HEK293 (cell line): Measurements from ENCODE around the gene POLA2.

Experiments
- CTCF ChIA-PET: fragments of 350-600 bp; formaldehyde crosslinking; extraction: SDS; loops from one replicate; lab custom pipeline; 2021; ENCODE audit warnings: antibody characterized with exemption; lab: Yijun Ruan, JAX
- POLR2A ChIA-PET: fragments of 300-600 bp; formaldehyde crosslinking; extraction: SDS; loops from one replicate; lab custom pipeline; 2020; ENCODE audit warnings: antibody characterized with exemption, inconsistent platforms; lab: Yijun Ruan, JAX
- H3K27ac ChIP-seq: fragments of 200-500 bp; sonication (Bioruptor generic); 2 replicates; pipeline ENCODE4 v1.5.1; 2014; ENCODE audit warnings: low read depth, low read length, control low read depth, inconsistent platforms; ENCODE audit errors: extremely low read depth
- H3K36me3 ChIP-seq, 2 experiments: fragments of 200-500 bp in 1 of 2; sonication (Bioruptor generic) in 1 of 2; 1 replicate in 1 of 2; 2 replicates in 1 of 2; pipeline ENCODE4 v1.5.1; 2014 to 2017; ENCODE audit warnings: inconsistent platforms in 2 of 2, low read length in 2 of 2; ENCODE audit not compliant: control insufficient read depth in 2 of 2, insufficient read depth in 1 of 2
- H3K4me1 ChIP-seq: fragments of 200-500 bp; sonication (Bioruptor generic); 2 replicates; pipeline ENCODE4 v1.5.1; 2014; ENCODE audit warnings: mild to moderate bottlenecking, low read length, inconsistent platforms; ENCODE audit not compliant: control insufficient read depth, insufficient read depth
- H3K4me3 ChIP-seq: 2 replicates; pipeline ENCODE4 v1.5.1; 2011; ENCODE audit warnings: low read depth, mild to moderate bottlenecking, control low read depth, low read length, moderate library complexity
- H3K9me3 ChIP-seq: fragments of 200-500 bp; sonication (Bioruptor generic); 2 replicates; pipeline ENCODE4 v1.5.1; 2014; ENCODE audit warnings: low read depth, low read length, inconsistent platforms; ENCODE audit not compliant: control insufficient read depth, insufficient read depth
- GLI4 ChIP-seq: fragments of 450-650 bp; formaldehyde crosslinking; IDR thresholded peaks from 2 replicates; pipeline ENCODE4 v1.5.1; 2016; ENCODE audit warnings: missing biosample characterization, missing genetic modification characterization
- HOXD13 ChIP-seq: sonication (generic); formaldehyde crosslinking; IDR thresholded peaks from 2 replicates; pipeline ENCODE4 v1.8.0; 2022; ENCODE audit warnings: missing genetic modification reagents, borderline replicate concordance
- KLF8 ChIP-seq: fragments of 450-650 bp; formaldehyde crosslinking; IDR thresholded peaks from 2 replicates; pipeline ENCODE4 v1.5.1; 2016; ENCODE audit warnings: missing biosample characterization, missing genetic modification characterization
- RBAK ChIP-seq: fragments of 450-650 bp; formaldehyde crosslinking; IDR thresholded peaks from 2 replicates; pipeline ENCODE4 v1.5.1; 2016; ENCODE audit warnings: missing biosample characterization, missing genetic modification characterization
- ZBTB1 ChIP-seq: fragments of 450-650 bp; formaldehyde crosslinking; IDR thresholded peaks from 2 replicates; pipeline ENCODE4 v1.5.1; 2016; ENCODE audit warnings: missing biosample characterization, missing genetic modification characterization
- ZBTB8A ChIP-seq: fragments of 450-650 bp; formaldehyde crosslinking; IDR thresholded peaks from 2 replicates; pipeline ENCODE4 v1.5.1; 2016; ENCODE audit warnings: missing biosample characterization, missing genetic modification characterization
- ZFHX2 ChIP-seq: fragments of 450-650 bp; formaldehyde crosslinking; conservative IDR thresholded peaks from 2 replicates; pipeline ENCODE4 v1.5.1; 2016; ENCODE audit warnings: missing biosample characterization, missing genetic modification characterization
- ZNF23 ChIP-seq: fragments of 450-650 bp; formaldehyde crosslinking; IDR thresholded peaks from 2 replicates; pipeline ENCODE4 v1.5.1; 2016; ENCODE audit warnings: missing biosample characterization, missing genetic modification characterization, borderline replicate concordance
- ZNF266 ChIP-seq: fragments of 450-650 bp; formaldehyde crosslinking; IDR thresholded peaks from 2 replicates; pipeline ENCODE4 v1.5.1; 2016; ENCODE audit warnings: missing biosample characterization, missing genetic modification characterization, low read depth
- ZNF274 ChIP-seq, 2 experiments: fragments of 200-500 bp in 1 of 2; fragments of 450-650 bp in 1 of 2; sonication (Bioruptor generic) in 1 of 2; formaldehyde crosslinking in 1 of 2; IDR thresholded peaks; 2 replicates each; pipeline versions ENCODE4 v1.5.1 to v1.6.1; 2014 to 2016; ENCODE audit warnings: borderline replicate concordance in 1 of 2, inconsistent platforms in 1 of 2, low read length in 1 of 2, missing biosample characterization in 1 of 2, missing genetic modification characterization in 1 of 2
- ZNF510 ChIP-seq: fragments of 450-650 bp; formaldehyde crosslinking; IDR thresholded peaks from 2 replicates; pipeline ENCODE4 v1.5.1; 2018; ENCODE audit warnings: mild to moderate bottlenecking, missing genetic modification characterization, missing biosample characterization; ENCODE audit not compliant: insufficient replicate concordance
- TF ChIP-seq, protein P1 (sequence below): fragments of 450-650 bp; formaldehyde crosslinking; IDR thresholded peaks from 2 replicates; pipeline ENCODE4 v1.5.1; 2016; ENCODE audit warnings: missing biosample characterization, missing genetic modification characterization, borderline replicate concordance
- TF ChIP-seq, protein P2 (sequence below): fragments of 450-650 bp; formaldehyde crosslinking; IDR thresholded peaks from 2 replicates; pipeline ENCODE4 v1.5.1; 2016; ENCODE audit warnings: missing biosample characterization, missing genetic modification characterization, borderline replicate concordance
- TF ChIP-seq, protein P3 (sequence below): fragments of 450-650 bp; formaldehyde crosslinking; IDR thresholded peaks from 2 replicates; pipeline ENCODE4 v1.5.1; 2016; ENCODE audit warnings: missing biosample characterization, missing genetic modification characterization

Gene POLA2

DNA sequence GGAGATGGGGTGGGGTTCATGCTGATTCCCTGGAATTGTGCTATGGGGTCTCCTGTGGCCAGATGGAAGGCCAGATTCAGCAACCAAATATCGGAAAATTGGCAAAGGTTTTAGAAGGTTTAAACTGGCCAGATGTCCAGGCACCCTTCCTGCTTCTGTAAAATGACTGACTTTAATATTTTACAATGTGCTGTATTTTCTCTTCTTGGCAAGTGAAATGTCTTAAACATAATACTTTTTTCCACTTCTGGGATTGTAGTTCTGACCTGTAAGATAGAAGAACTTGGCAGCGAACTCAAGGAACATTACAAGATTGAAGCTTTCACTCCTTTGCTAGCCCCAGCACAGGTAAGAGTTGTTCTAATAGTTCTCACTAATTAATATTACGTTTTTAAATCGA lies 17.5 kb downstream of the POLA2 start:
- no peak overlapping the region for H3K4me3 ChIP-seq
- POLR2A ChIA-PET, result interaction anchor here (2.2 kb wide), 1 partner anchor 17 kb away, joined by 8 read pairs; the partner anchor contains the start of gene POLA2
- no peaks in the 10 kb centered on the region for H3K4me1 ChIP-seq
- H3K36me3 ChIP-seq, result peaks cover 19 to 91% of the 10 kb centered on the region in 2 experiments
- no peak overlapping the region for H3K27ac ChIP-seq
- CTCF ChIA-PET, result interaction anchor here (0.5 to 9.7 kb wide), 4 partner anchors 21 to 56 kb away, joined by 3 to 109 read pairs (median 4); partner anchors contain the start of gene CDC42EP2
- no peaks in the 10 kb centered on the region for H3K9me3 ChIP-seq
- TF ChIP-seq ZBTB8A (tag by site-specific recombination) (no peak), ZNF274 (IDR thresholded peaks at IDR 0.05; ENCODE audit: low read length) (no peak), ZNF274 (tag by site-specific recombination; IDR thresholded peaks at IDR 0.05; ENCODE audit: borderline replicate concordance) (no peak), ZNF266 (no peak), GLI4 (no peak), ZFHX2 (no peak), ZBTB1 (tag by site-specific recombination) (no peak), KLF8 (tag by site-specific recombination) (no peak), HOXD13 (CRISPR knock-in tag) (no peak), ZNF23 (no peak), RBAK (no peak), ZNF510 (tag by site-specific recombination) (no peak)
- TF ChIP-seq, protein P1, sequence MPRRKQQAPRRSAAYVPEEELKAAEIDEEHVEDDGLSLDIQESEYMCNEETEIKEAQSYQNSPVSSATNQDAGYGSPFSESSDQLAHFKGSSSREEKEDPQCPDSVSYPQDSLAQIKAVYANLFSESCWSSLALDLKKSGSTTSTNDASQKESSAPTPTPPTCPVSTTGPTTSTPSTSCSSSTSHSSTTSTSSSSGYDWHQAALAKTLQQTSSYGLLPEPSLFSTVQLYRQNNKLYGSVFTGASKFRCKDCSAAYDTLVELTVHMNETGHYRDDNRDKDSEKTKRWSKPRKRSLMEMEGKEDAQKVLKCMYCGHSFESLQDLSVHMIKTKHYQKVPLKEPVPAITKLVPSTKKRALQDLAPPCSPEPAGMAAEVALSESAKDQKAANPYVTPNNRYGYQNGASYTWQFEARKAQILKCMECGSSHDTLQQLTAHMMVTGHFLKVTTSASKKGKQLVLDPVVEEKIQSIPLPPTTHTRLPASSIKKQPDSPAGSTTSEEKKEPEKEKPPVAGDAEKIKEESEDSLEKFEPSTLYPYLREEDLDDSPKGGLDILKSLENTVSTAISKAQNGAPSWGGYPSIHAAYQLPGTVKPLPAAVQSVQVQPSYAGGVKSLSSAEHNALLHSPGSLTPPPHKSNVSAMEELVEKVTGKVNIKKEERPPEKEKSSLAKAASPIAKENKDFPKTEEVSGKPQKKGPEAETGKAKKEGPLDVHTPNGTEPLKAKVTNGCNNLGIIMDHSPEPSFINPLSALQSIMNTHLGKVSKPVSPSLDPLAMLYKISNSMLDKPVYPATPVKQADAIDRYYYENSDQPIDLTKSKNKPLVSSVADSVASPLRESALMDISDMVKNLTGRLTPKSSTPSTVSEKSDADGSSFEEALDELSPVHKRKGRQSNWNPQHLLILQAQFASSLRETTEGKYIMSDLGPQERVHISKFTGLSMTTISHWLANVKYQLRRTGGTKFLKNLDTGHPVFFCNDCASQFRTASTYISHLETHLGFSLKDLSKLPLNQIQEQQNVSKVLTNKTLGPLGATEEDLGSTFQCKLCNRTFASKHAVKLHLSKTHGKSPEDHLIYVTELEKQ (tag by site-specific recombination), result no peak
- TF ChIP-seq, protein P2, sequence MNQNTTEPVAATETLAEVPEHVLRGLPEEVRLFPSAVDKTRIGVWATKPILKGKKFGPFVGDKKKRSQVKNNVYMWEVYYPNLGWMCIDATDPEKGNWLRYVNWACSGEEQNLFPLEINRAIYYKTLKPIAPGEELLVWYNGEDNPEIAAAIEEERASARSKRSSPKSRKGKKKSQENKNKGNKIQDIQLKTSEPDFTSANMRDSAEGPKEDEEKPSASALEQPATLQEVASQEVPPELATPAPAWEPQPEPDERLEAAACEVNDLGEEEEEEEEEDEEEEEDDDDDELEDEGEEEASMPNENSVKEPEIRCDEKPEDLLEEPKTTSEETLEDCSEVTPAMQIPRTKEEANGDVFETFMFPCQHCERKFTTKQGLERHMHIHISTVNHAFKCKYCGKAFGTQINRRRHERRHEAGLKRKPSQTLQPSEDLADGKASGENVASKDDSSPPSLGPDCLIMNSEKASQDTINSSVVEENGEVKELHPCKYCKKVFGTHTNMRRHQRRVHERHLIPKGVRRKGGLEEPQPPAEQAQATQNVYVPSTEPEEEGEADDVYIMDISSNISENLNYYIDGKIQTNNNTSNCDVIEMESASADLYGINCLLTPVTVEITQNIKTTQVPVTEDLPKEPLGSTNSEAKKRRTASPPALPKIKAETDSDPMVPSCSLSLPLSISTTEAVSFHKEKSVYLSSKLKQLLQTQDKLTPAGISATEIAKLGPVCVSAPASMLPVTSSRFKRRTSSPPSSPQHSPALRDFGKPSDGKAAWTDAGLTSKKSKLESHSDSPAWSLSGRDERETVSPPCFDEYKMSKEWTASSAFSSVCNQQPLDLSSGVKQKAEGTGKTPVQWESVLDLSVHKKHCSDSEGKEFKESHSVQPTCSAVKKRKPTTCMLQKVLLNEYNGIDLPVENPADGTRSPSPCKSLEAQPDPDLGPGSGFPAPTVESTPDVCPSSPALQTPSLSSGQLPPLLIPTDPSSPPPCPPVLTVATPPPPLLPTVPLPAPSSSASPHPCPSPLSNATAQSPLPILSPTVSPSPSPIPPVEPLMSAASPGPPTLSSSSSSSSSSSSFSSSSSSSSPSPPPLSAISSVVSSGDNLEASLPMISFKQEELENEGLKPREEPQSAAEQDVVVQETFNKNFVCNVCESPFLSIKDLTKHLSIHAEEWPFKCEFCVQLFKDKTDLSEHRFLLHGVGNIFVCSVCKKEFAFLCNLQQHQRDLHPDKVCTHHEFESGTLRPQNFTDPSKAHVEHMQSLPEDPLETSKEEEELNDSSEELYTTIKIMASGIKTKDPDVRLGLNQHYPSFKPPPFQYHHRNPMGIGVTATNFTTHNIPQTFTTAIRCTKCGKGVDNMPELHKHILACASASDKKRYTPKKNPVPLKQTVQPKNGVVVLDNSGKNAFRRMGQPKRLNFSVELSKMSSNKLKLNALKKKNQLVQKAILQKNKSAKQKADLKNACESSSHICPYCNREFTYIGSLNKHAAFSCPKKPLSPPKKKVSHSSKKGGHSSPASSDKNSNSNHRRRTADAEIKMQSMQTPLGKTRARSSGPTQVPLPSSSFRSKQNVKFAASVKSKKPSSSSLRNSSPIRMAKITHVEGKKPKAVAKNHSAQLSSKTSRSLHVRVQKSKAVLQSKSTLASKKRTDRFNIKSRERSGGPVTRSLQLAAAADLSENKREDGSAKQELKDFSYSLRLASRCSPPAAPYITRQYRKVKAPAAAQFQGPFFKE (tag by site-specific recombination), result no peak
- TF ChIP-seq, protein P3, sequence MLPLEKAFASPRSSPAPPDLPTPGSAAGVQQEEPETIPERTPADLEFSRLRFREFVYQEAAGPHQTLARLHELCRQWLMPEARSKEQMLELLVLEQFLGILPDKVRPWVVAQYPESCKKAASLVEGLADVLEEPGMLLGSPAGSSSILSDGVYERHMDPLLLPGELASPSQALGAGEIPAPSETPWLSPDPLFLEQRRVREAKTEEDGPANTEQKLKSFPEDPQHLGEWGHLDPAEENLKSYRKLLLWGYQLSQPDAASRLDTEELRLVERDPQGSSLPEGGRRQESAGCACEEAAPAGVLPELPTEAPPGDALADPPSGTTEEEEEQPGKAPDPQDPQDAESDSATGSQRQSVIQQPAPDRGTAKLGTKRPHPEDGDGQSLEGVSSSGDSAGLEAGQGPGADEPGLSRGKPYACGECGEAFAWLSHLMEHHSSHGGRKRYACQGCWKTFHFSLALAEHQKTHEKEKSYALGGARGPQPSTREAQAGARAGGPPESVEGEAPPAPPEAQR, result no peak
